HG03097 (cell line): ENCODE data around the gene OPRPN.

Experiments
- ATAC-seq: cut with Tn5 transposase; IDR thresholded peaks from one replicate; pipeline ENCODE4 v1.9.1; 2021; ENCODE audit not compliant: unreplicated experiment, low FRiP score

Gene OPRPN

GRCh38 chr4:70397580-70397979 is at the start of gene OPRPN:
TSS of gene OPRPN (plus strand) at chr4:70397940. CDS start at chr4:70399286, 1,346 bp downstream.
- no peak for ATAC-seq

GRCh38 chr4:70356185-70356584 is 41.6 kb upstream of the OPRPN start:
- ATAC-seq = no peak

GRCh38 chr4:70359115-70359661 is 38.6 kb upstream of the OPRPN start:
- no peak for ATAC-seq

- no peak for ATAC-seq
These were observed 37.3 kb upstream of the OPRPN start, which contains the start of gene SMR3A for GRCh38 chr4:70360460-70360859. TSS of gene SMR3A (plus strand) at chr4:70360760. CDS start at chr4:70362116, 1,356 bp downstream.

- no peak for ATAC-seq
These were observed 33.7 kb upstream of the OPRPN start for GRCh38 chr4:70364002-70364401.

GRCh38 chr4:70365479-70365878 is 32.3 kb upstream of the OPRPN start:
- ATAC-seq = no peak

GRCh38 chr4:70367813-70368212 is 29.9 kb upstream of the OPRPN start:
- ATAC-seq = no peak

- no peak for ATAC-seq
These were observed 25.8 kb upstream of the OPRPN start for GRCh38 chr4:70371987-70372386.

- no peak for ATAC-seq
These were observed 25.0 kb upstream of the OPRPN start for GRCh38 chr4:70372760-70373159.

- ATAC-seq = no peak
These were observed 17.2 kb upstream of the OPRPN start for GRCh38 chr4:70380578-70380977.

GRCh38 chr4:70382691-70383181 is 15.0 kb upstream of the OPRPN start, which contains the start of gene SMR3B:
TSS of gene SMR3B (plus strand) at chr4:70383131. CDS start at chr4:70384511, 1,380 bp downstream.
- no peak for ATAC-seq

GRCh38 chr4:70392057-70392776 is 5.5 kb upstream of the OPRPN start:
- ATAC-seq = peak; percentile 41

- peak; percentile 85 for ATAC-seq
These were observed 1.6 kb downstream of the OPRPN start for GRCh38 chr4:70399319-70399718.

- no peak for ATAC-seq
These were observed 5.0 kb downstream of the OPRPN start for GRCh38 chr4:70402762-70403161.

- no peak for ATAC-seq
These were observed 8.0 kb downstream of the OPRPN start for GRCh38 chr4:70405765-70406164.

- no peak for ATAC-seq
These were observed 27.6 kb downstream of the OPRPN start for GRCh38 chr4:70425306-70425705.

GRCh38 chr4:70426789-70427188 is 29.0 kb downstream of the OPRPN start:
- no peak for ATAC-seq

- ATAC-seq = no peak
These were observed 39.5 kb downstream of the OPRPN start for GRCh38 chr4:70437197-70437596.

- ATAC-seq = no peak
These were observed 44.7 kb downstream of the OPRPN start for GRCh38 chr4:70442474-70442873.

- no peak for ATAC-seq
These were observed 45.6 kb downstream of the OPRPN start for GRCh38 chr4:70443329-70443728.

- ATAC-seq = no peak
These were observed 51.5 kb downstream of the OPRPN start for GRCh38 chr4:70449220-70449619.

- no peak for ATAC-seq
These were observed 55.2 kb downstream of the OPRPN start for GRCh38 chr4:70452946-70453345.
